DND-41 (cell line): ENCODE data around the gene ITGA11.

ENCODE experiments used
- ATAC-seq: fragments of 200-7000 bp; cut with Tn5 transposase; 3 replicates; pipeline ENCODE4 v1.9.1; 2021; ENCODE audit warnings: low read depth; ENCODE audit not compliant: insufficient read depth
- DNase-seq: peaks from one replicate; pipeline ENCODE4 v3.0.0-alpha.2; 2020
- H2AFZ ChIP-seq: 2 replicates; pipeline ENCODE4 v1.6.0; 2012; ENCODE audit warnings: low read depth, low read length
- H3K27ac ChIP-seq: 2 replicates; pipeline ENCODE4 v1.5.1; 2012; ENCODE audit warnings: low read length, inconsistent platforms
- H3K27me3 ChIP-seq: fragments of 200-600 bp; sonication (generic); 2 replicates; pipeline ENCODE4 v1.6.0; 2012; ENCODE audit warnings: low read length, mild to moderate bottlenecking, inconsistent platforms; ENCODE audit not compliant: insufficient read depth, poor library complexity
- H3K36me3 ChIP-seq: 2 replicates; pipeline ENCODE4 v1.5.1; 2012; ENCODE audit warnings: low read length, inconsistent platforms; ENCODE audit not compliant: insufficient read depth
- H3K4me1 ChIP-seq: 2 replicates; pipeline ENCODE4 v1.5.1; 2012; ENCODE audit warnings: mild to moderate bottlenecking, low read length; ENCODE audit not compliant: insufficient read depth
- H3K4me2 ChIP-seq: 2 replicates; pipeline ENCODE4 v1.6.0; 2012; ENCODE audit warnings: mild to moderate bottlenecking, moderate library complexity, low read length, inconsistent platforms; ENCODE audit not compliant: insufficient read depth
- H3K4me3 ChIP-seq, 2 experiments: fragments of 200-600 bp in 1 of 2; shearing (Covaris generic) in 1 of 2; 2 replicates each; pipeline ENCODE4 v1.5.1; 2012 to 2016; ENCODE audit warnings: inconsistent platforms in 2 of 2, low read length in 2 of 2, mild to moderate bottlenecking in 2 of 2, low read depth in 1 of 2, moderate library complexity in 1 of 2
- H3K79me2 ChIP-seq: 2 replicates; pipeline ENCODE4 v1.6.0; 2012; ENCODE audit warnings: low read length, inconsistent platforms; ENCODE audit not compliant: insufficient read depth
- H3K9ac ChIP-seq: 2 replicates; pipeline ENCODE4 v1.6.0; 2012; ENCODE audit warnings: low read depth, mild to moderate bottlenecking, inconsistent platforms, low read length, moderate library complexity
- H3K9me3 ChIP-seq: 2 replicates; pipeline ENCODE4 v1.5.1; 2012; ENCODE audit warnings: low read length, moderate library complexity, mild to moderate bottlenecking, inconsistent platforms; ENCODE audit not compliant: insufficient read depth, severe bottlenecking
- H4K20me1 ChIP-seq: 2 replicates; pipeline ENCODE4 v1.6.0; 2012; ENCODE audit warnings: low read length; ENCODE audit not compliant: insufficient read depth
- EZH2 ChIP-seq: IDR thresholded peaks from 3 replicates; pipeline ENCODE4 v1.6.1; 2012; ENCODE audit warnings: borderline replicate concordance, low read depth, mild to moderate bottlenecking, moderate library complexity, low read length, inconsistent platforms; ENCODE audit not compliant: severe bottlenecking
- TF ChIP-seq, protein P1 (sequence below): IDR thresholded peaks from 2 replicates; pipeline ENCODE4 v1.5.1; 2012; ENCODE audit warnings: borderline replicate concordance, low read length, moderate library complexity, mild to moderate bottlenecking; ENCODE audit not compliant: poor library complexity, severe bottlenecking; ENCODE audit errors: extremely low read depth

ITGA11 gene

DNA sequence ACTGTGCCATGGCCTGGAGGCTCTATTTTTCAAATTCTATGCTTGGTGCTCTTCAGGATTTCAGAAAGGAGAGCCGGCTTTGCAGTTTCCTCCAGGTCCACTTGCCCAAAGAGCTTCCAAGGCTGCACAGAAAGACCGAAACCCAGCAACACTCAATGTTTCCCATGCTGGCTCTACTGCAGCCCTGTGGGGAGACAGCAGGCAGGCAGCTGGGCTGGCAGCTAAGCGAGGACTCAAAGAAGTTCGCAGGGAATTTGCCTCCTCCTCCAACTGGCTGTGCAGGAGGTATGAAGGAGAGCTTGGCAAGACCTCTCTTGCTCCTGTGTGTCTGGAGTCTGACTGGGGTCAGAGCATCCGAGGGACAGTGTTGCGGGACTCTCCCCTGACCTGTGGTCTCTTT, 17.4 kb upstream of the ITGA11 start:
- DNase-seq (no peak), ATAC-seq (no peak)
- no peak overlapping the region for H3K9ac ChIP-seq
- H3K4me1 ChIP-seq = no peaks in the 10 kb centered on the region
- H4K20me1 ChIP-seq = no peaks in the 10 kb centered on the region
- H2AFZ ChIP-seq = no peak overlapping the region
- no peaks in the 10 kb centered on the region for H3K79me2 ChIP-seq
- TF ChIP-seq EZH2 = no peak
- TF ChIP-seq, protein P1, sequence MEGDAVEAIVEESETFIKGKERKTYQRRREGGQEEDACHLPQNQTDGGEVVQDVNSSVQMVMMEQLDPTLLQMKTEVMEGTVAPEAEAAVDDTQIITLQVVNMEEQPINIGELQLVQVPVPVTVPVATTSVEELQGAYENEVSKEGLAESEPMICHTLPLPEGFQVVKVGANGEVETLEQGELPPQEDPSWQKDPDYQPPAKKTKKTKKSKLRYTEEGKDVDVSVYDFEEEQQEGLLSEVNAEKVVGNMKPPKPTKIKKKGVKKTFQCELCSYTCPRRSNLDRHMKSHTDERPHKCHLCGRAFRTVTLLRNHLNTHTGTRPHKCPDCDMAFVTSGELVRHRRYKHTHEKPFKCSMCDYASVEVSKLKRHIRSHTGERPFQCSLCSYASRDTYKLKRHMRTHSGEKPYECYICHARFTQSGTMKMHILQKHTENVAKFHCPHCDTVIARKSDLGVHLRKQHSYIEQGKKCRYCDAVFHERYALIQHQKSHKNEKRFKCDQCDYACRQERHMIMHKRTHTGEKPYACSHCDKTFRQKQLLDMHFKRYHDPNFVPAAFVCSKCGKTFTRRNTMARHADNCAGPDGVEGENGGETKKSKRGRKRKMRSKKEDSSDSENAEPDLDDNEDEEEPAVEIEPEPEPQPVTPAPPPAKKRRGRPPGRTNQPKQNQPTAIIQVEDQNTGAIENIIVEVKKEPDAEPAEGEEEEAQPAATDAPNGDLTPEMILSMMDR = no peak
- no peak overlapping the region for H3K27ac ChIP-seq
- no peaks in the 10 kb centered on the region for H3K27me3 ChIP-seq
- no peak overlapping the region for H3K4me2 ChIP-seq
- no peaks in the 10 kb centered on the region for H3K9me3 ChIP-seq
- H3K36me3 ChIP-seq = no peaks in the 10 kb centered on the region
- no peak overlapping the region for H3K4me3 ChIP-seq

DNA sequence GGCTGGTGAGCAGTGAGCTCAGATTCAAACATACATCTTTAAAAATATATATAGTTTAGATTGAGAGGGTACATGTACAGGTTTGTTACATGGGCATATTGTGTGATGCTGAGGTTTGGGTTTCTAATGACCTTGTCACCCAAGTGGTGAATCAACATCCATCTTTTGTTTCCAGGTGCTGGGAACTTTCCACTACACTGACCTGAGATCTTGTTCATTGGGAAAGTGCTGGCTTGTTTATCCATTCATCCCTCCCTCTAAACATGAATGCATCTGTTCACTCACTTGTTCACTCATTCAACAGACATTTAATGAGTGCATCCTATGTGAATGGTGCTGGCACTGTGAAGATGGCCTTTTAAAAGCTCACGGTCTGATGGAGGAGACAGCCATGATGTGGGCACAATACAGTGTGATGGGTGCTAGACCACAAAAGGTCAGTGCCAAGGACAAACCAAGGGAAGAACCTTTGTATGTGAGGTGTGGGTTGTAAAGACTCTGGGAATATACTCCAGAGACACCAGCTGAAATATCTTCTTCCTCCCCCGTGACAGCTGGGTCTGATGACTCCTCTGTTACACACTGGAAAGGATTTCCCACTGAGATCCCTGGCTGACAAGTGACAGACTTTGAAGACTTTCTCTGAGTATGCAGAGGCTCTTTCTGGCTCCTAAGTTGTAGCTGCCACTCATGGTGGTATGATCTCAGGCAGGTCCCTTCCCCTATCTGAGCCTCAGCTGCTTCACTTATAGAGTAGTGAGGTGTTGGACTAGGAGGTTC, 16.2 kb upstream of the ITGA11 start:
- Histone ChIP-seq H4K20me1 (no peaks in the 10 kb centered on the region), H3K4me3 (no peak overlapping the region), H3K27ac (no peak overlapping the region), H3K4me1 (no peaks in the 10 kb centered on the region), H3K27me3 (no peaks in the 10 kb centered on the region), H2AFZ (no peak overlapping the region), H3K79me2 (no peaks in the 10 kb centered on the region), H3K9me3 (no peaks in the 10 kb centered on the region), H3K36me3 (no peaks in the 10 kb centered on the region), H3K4me2 (no peak overlapping the region), H3K9ac (no peak overlapping the region)
- no peak for DNase-seq
- ATAC-seq = no peak
- TF ChIP-seq, protein P1 = no peak
- no peak for TF ChIP-seq EZH2

DNA sequence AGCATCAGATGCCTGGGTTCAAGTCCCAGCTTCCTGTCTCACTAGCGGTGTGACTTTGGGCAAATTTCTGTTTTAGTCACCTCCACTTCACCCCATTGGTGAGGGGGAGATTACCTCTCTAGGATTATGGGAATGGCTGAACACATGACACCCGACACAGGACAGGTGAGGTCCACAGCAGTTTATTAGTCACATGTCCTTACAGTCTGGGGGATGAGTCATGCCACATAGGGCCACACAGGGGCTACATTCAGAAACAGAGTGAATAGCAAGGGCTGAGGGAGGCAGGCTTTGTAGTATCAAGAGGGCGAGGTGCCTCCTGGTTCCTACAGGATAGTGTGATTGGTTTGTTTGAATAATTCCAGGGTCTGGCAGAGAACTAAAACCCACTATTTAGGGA, 15.2 kb upstream of the ITGA11 start:
- no peaks in the 10 kb centered on the region for H3K9me3 ChIP-seq
- no peaks in the 10 kb centered on the region for H3K79me2 ChIP-seq
- no peak for DNase-seq
- no peak overlapping the region for H3K4me2 ChIP-seq
- no peaks in the 10 kb centered on the region for H3K4me1 ChIP-seq
- no peaks in the 10 kb centered on the region for H3K36me3 ChIP-seq
- H3K27ac ChIP-seq = no peak overlapping the region
- no peak overlapping the region for H2AFZ ChIP-seq
- no peak overlapping the region for H3K4me3 ChIP-seq
- ATAC-seq = no peak
- H4K20me1 ChIP-seq = no peaks in the 10 kb centered on the region
- H3K27me3 ChIP-seq = peaks cover 7% of the 10 kb centered on the region
- H3K9ac ChIP-seq = no peak overlapping the region
- TF ChIP-seq, protein P1 = no peak
- no peak for TF ChIP-seq EZH2

DNA sequence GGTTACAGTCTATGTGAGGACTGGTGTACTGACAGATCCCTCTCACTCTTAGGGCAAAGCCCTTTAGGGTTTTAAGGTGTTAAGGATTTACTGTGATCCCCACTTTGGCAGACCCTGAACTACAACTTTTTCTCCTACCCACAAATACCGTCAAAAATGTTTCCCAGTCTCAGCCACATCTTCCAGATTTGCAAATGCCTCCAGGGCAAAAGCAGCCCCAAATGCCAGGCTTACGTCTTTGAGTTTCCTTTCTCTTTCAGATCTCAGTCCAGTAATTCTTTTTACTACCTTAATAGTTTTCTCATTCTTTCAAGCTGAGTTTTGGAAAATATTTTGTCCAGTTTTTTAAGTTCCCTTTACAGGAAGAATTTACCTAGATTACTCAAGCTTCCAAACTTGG, 13.4 kb upstream of the ITGA11 start:
- Histone ChIP-seq H3K36me3 (no peaks in the 10 kb centered on the region), H3K27me3 (peaks cover 12% of the 10 kb centered on the region), H3K27ac (no peak overlapping the region), H3K9me3 (no peaks in the 10 kb centered on the region), H4K20me1 (no peaks in the 10 kb centered on the region), H3K4me3 (no peak overlapping the region), H3K79me2 (no peaks in the 10 kb centered on the region), H3K4me1 (no peaks in the 10 kb centered on the region), H2AFZ (no peak overlapping the region), H3K9ac (no peak overlapping the region), H3K4me2 (no peak overlapping the region)
- no peak for ATAC-seq
- DNase-seq = no peak
- no peak for TF ChIP-seq EZH2
- TF ChIP-seq, protein P1 = no peak
